Midbrain (tissue), 1 donor: ENCODE results near the gene MSRB2.
A peak's percentile ranks its signal among the peaks of the same experiment; 100 is the strongest.
"Not testable (repeated sequence)": the region's sequence is repeated elsewhere in the genome, so short reads cannot be mapped to it uniquely, and the experiment has no call there.

Experiments
- DNase-seq: peaks from one replicate; lab custom pipeline; 2025; lab: John Stamatoyannopoulos, UW

MSRB2 gene

DNA sequence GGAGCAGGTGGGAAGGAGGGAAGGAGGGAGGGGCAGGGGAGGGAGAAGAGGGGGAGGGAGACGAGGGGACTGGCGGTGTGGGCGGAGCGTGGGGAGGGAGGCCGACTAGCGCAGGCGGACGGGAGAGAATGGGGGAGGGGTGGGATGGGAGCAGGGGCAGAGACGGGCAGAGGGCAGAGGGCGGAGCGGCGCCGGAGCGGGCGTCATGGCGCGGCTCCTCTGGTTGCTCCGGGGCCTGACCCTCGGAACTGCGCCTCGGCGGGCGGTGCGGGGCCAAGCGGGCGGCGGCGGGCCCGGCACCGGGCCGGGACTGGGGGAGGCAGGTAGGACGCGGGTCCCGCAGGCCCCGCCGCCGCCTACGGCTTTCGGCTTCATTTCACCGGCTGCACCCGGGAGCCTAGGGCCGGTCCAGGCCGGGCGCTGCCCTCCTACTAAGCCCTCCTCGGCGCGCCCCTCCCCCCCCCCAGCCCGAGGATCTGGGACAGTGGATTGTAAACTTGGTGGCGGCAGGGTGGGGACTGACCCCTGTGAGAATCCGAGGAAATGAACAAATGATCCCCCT, at the start of gene MSRB2:
MSRB2 (plus strand) TSS at position 176 of the 562 bp plus-strand sequence; CDS start at position 206, 30 bp downstream.
- peak; percentile 91 for DNase-seq

- no peak for DNase-seq
Observed at GRCh38 chr10:23046027-23046426, 49.4 kb upstream of the MSRB2 start.

- no peak for DNase-seq
Observed at GRCh38 chr10:23047201-23048050, 48.0 kb upstream of the MSRB2 start.

DNA sequence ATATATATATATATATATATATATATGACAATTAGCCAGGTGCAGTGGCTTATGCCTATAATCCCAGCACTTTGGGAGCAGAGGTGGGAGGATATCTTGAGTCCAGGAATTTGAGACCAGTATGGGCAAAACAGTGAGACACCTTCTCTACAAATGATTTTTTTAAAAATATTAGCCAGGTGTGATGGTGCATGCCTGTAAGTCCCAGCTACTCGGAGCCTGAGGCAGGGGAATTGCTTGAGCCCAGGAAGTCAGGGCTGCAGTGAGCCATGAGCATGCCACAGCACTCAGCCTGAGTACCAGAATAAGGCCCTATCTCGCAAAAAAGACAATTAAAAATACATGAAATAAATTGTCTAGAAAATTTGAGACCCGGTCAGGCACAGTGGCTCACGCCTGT, 47.2 kb upstream of the MSRB2 start:
- DNase-seq = no peak

DNA sequence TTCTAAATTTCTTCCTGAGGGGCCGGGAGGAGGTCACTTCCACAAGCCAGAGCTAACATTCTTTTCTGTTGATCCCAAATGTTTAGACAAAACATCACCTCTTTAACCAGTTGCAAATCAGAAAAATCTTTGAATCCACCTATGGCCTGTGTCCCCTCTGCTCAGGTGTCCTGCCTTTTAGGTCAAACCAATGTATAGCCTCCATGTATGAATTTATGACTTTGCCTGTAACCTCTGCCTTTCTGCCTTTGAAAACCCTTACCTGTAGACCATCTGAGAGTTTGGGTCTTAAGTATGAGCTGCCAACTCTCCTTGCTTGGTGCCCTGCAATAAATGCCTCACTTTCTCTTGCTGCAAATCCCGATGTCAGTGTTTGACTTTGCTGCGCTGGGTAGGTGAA, 44.1 kb upstream of the MSRB2 start:
- no peak for DNase-seq

DNA sequence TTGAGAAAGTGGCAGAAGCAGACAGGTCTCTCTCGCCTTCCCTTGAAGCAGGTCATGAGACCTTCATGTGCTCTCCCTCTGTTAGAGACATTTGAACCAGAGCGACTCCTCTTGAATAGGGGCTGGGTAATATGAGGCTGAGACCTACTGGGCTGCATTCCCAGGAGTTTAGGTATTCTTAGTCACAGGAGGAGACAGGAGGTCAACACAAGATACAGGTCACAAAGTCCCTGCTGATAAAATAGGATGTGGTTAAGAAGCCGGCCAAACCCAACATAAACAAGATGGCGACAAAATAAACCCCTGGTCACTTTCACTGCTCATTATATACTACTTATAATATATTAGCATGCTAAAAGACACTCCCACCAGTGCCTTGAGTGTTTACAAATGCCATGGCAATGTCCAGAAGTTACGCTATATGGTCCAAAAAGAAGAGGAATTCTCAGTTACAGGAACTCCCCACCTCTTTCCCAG, 43.5 kb upstream of the MSRB2 start:
- DNase-seq = no peak

GRCh38 chr10:23053036-23053435, 42.3 kb upstream of the MSRB2 start:
- DNase-seq = no peak

DNA sequence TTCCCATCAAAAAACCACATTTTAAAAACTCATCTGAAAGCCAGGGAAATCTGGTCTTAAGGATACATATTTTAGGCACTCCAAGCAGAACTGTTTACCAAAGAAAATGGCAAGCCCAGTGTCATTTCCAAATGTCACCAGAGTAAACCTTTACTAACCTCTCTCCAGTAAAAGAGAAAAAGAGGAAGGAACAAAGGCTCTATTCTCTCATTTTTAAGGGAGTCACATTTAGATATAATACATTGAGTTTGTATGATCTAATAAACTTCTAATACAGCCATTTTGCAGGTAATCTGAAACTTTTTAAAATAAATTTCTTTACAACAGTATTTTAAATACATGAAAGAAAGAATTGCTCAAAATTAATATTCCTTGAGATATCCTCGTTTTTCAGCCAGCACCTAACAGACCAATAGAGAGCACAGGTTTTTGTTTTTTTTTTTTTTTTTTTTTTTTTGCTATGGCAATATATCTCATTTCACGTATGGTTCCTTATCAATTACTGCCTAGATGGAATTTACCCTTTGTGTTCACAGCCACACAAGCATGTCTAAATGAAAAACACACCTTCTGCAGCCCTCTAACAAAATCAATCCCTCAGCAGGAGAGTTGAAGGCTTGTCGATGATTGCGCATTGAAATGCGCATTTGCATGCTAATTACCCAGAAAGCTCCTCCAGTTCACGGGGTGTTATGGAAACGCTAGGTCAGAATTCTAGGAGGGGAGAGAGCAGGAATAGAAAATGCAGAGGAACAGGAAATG, 39.8 kb upstream of the MSRB2 start:
- DNase-seq = no peak

- no peak for DNase-seq
Observed at GRCh38 chr10:23056186-23056579, 39.2 kb upstream of the MSRB2 start.

DNA sequence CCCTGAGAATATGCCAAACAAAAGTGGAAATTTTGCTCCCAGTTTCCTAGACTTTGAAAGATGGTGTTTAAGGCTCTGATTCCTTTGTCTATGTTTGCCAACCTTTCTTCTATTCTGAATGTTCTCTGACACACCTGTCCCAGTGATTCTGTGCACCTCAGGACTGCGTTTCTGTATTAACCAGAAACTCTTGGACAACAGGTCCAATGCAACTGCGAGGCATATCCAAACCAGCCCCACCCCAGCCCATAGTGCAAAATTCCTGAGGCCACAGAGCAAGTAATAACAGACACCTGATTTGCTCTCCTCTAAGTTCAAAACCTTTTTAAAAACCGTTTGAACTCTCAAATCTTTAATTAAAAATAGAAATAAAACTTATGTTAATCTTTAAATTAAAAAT, 37.0 kb upstream of the MSRB2 start:
- DNase-seq = no peak

DNA sequence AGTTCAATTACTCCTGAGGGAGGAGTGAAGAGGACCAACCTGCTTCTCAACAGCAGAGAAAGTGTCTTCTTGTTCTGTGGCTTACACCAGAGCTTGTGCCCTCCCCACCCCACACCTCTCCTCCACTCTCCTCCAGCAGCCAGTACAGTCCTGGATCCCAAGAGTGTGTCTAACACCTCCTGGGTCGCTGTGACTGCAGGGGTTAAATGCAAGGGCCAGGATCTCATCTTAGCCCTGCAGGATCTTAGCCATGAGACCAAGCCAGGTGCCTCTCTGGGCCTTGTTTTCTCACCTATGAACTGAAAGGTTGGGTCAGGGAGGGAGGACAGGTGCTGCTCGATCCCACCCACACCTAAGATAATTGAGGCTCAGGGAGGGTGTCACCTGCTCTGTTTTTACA, 34.5 kb upstream of the MSRB2 start:
- DNase-seq = no peak

DNA sequence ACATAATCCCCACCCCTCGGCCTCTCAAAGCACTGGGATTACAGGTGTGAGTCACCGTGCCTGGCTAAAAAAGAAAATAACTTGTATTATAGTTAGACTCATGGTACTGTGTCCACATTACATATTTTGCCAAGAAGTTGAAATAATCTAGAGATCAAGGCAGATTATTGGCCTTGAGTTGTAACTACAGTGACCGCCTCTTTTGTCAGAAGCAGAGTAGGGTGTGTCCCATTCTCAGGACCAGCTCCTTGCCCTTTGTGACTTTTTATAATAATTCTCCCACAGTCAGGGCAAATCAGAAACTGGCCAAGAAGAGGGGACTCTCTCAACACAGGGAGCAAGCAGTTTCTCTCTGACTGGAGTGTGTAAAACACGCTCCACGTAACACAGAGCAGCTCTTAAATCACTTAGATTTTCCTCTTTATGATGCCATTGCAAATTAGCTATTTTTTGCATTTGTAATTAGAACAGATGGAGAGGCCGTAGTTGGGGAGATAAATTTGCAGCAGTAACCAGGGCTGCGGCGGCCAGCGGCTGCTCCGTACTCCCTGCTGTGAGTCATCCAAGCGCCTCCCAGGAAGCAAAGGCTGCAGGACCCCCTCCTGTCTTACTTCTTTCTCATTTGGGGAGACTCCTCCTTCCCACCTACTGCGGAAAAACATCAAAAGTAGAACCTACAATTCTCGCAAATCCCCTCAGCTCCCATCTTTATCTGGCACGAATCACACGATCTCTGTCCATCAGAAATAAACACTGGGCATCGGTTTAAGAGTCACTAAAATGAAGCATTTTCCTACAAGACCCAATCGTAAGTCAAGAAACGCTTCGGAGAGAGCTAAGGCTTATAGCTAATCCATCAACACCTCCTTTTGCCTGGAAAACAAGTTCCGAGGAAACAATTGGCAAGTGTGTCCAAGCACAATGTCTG, 32.1 kb upstream of the MSRB2 start:
- peak; percentile 3 for DNase-seq

GRCh38 chr10:23063973-23064812, 31.2 kb upstream of the MSRB2 start:
- DNase-seq = no peak

DNA sequence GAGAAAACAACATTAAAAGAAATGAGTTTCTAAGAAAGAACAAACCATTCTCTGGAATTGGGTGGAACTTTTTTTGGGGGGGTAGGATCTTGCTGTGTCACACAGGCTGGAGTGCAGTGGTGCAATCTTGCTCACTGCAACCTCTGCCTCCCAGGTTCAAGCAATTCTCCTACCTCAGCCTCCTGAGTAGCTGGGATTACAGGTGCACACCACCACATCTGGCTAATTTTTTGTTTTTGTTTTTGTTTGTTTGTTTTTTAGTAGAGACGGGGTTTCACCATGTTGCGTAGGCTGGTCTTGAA, 30.6 kb upstream of the MSRB2 start:
- not testable (repeated sequence) for DNase-seq

GRCh38 chr10:23065181-23065948, 30.0 kb upstream of the MSRB2 start:
- peak; percentile 90 for DNase-seq

DNA sequence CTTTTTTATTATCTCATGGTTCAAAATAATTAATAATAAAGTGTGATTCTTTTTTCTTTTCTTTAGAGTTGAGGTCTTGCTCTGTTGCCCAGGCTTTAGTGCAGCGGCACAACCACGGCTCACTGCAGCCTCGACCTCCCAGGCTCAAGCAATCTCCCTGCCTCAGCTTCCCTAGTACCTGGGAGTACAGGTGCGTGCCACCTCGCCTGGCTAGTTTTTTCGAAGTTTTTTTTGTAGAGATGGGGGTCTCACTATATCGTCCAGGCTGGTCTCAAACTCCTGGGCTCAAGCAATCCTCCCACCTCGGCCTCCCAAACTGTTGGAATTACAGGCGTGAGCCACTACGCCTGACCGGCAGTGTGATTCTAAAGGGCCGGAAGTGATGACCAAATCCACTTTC, 28.0 kb upstream of the MSRB2 start:
- DNase-seq = no peak

DNA sequence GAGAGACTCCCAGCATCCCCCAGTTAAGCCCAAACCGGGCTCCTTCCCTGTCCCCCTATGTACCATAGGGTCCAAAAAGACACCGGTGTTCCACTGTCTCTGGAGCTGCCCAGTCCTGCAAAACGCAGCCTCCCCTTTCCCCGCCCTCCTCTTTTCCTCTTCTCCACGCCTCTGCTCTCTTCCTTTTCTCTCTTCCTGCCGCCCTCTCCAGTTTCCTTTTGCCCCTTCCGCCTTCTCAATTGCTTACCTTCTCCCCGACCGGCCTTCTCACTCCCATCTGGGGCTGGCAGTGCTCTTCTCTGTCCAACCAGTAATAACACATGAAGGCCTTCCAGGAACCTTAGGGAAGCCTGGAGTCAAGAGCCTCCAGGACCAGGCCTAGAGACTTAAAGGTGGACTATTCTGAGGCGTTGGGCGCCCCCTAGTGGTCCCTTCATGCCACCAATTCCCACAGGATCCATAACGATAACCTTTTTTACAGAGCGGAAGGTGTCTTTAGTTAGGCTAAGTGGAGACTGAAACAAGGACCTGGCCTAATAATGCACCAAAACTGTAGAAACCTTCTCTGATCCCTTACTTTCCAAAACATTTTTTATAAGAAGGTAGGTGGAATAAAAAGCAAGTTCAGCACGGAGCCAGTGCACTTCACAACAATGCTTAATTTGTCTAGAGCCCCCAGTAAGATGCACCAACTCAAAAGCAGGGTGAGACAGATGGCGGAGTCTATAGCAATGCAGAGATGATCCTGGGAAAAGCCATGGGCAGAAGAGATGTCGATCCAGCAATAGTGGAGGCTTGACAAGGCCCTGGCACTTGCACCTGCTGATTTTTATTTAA, 27.2 kb upstream of the MSRB2 start:
- peak; percentile 83 for DNase-seq

GRCh38 chr10:23069019-23069815, 26.2 kb upstream of the MSRB2 start:
- DNase-seq = no peak
